HepG2 (cell line): ENCODE measurements around the gene TTC31. TPM values are rescaled to one million over a fixed set of nuclear protein-coding genes. Genes with fewer than 3 reads are reported as not detected.

Experiments
- ARNT2 ChIP-seq: sonication (generic); formaldehyde crosslinking; IDR thresholded peaks from 2 replicates; pipeline ENCODE4 v1.8.0; 2022; ENCODE audit warnings: mild to moderate bottlenecking, low read depth, missing genetic modification reagents, moderate library complexity
- CEBPG ChIP-seq: IDR thresholded peaks from 2 replicates; pipeline ENCODE4 v1.6.1; 2016
- DDIT3 ChIP-seq: sonication (generic); formaldehyde crosslinking; IDR thresholded peaks from 2 replicates; pipeline ENCODE4 v1.4.0; 2020; ENCODE audit warnings: mild to moderate bottlenecking, missing genetic modification reagents
- EHMT2 ChIP-seq: fragments of 200-600 bp; sonication (generic); IDR thresholded peaks from 2 replicates; pipeline ENCODE4 v1.7.0; 2017; ENCODE audit warnings: antibody characterized with exemption, low read depth, low read length, borderline replicate concordance
- ERF ChIP-seq: IDR thresholded peaks from 2 replicates; pipeline ENCODE4 v1.6.1; 2018; ENCODE audit warnings: missing biosample characterization, missing genetic modification reagents
- GATAD1 ChIP-seq: IDR thresholded peaks from 2 replicates; pipeline ENCODE4 v1.6.1; 2016; ENCODE audit warnings: missing genetic modification reagents, missing compliant biosample characterization
- HCFC1 ChIP-seq: fragments of 150-350 bp; IDR thresholded peaks from 2 replicates; pipeline ENCODE4 v1.6.1; 2014; ENCODE audit warnings: low read depth, low read length
- PHF21A ChIP-seq: sonication (generic); formaldehyde crosslinking; IDR thresholded peaks from 2 replicates; pipeline ENCODE4 v1.5.0; 2020; ENCODE audit warnings: mild to moderate bottlenecking, missing genetic modification reagents
- SETDB1 ChIP-seq: sonication (generic); formaldehyde crosslinking; IDR thresholded peaks from 2 replicates; pipeline ENCODE4 v1.5.1; 2020; ENCODE audit warnings: missing genetic modification reagents, mild to moderate bottlenecking, borderline replicate concordance
- SNAPC4 ChIP-seq: sonication (generic); formaldehyde crosslinking; IDR thresholded peaks from 2 replicates; pipeline ENCODE4 v1.4.0; 2020; ENCODE audit warnings: mild to moderate bottlenecking, missing genetic modification reagents
- SRSF4 ChIP-seq: fragments of 200-400 bp; formaldehyde crosslinking; IDR thresholded peaks from one replicate; pipeline ENCODE4 v1.6.1; 2018; ENCODE audit warnings: mild to moderate bottlenecking, low read depth, low read length, moderate library complexity; ENCODE audit not compliant: poor library complexity, severe bottlenecking
- SRY ChIP-seq: sonication (generic); formaldehyde crosslinking; IDR thresholded peaks from 2 replicates; pipeline ENCODE4 v1.8.0; 2022; ENCODE audit warnings: mild to moderate bottlenecking, missing genetic modification reagents
- TFE3 ChIP-seq: IDR thresholded peaks from 2 replicates; pipeline ENCODE4 v1.6.1; 2016
- ZBTB7B ChIP-seq: sonication (generic); formaldehyde crosslinking; IDR thresholded peaks from 2 replicates; pipeline ENCODE4 v1.4.0; 2020; ENCODE audit warnings: missing genetic modification reagents
- ZFY ChIP-seq: sonication (generic); formaldehyde crosslinking; IDR thresholded peaks from 2 replicates; pipeline ENCODE4 v1.4.0; 2020; ENCODE audit warnings: missing genetic modification reagents
- ZNF20 ChIP-seq: sonication (generic); formaldehyde crosslinking; IDR thresholded peaks from 2 replicates; pipeline ENCODE4 v1.4.0; 2020; ENCODE audit warnings: mild to moderate bottlenecking, moderate library complexity, missing genetic modification reagents
- ZNF788 ChIP-seq: sonication (generic); formaldehyde crosslinking; IDR thresholded peaks from 2 replicates; pipeline ENCODE4 v1.5.0; 2020; ENCODE audit warnings: mild to moderate bottlenecking, missing genetic modification reagents, borderline replicate concordance
- ZSCAN12 ChIP-seq: sonication (generic); formaldehyde crosslinking; IDR thresholded peaks from 2 replicates; pipeline ENCODE4 v1.9.0; 2021; ENCODE audit warnings: mild to moderate bottlenecking, missing genetic modification reagents
- polyA plus RNA-seq, 8 experiments: library from polyadenylated mRNA; depleted of rRNA in 3 of 8; stranded (reverse) in 7 of 8; unstranded in 1 of 8; fragments of >200 nt; fragmentation: Illumina TruSeq in 4 of 8; extraction: Trizol in 4 of 8; gene quantifications; 2 replicates each; pipeline versions ENCODE4 v1.2.1 to v1.2.3, GENCODE V29; 2011 to 2016; ENCODE audit warnings: low read depth in 4 of 8, missing spikeins in 1 of 8, mixed read lengths in 1 of 8; ENCODE audit not compliant: insufficient read depth in 1 of 8
- total RNA-seq, 5 experiments: library from RNA; depleted of rRNA; stranded (reverse); fragments of >200 nt; fragmentation: Illumina TruSeq; extraction: Trizol; gene quantifications; 2 replicates each; pipeline ENCODE4 v1.2.3, GENCODE V29; 2016; ENCODE audit warnings: low read depth in 1 of 5
- TF ChIP-seq, protein P1 (sequence below): sonication (generic); formaldehyde crosslinking; IDR thresholded peaks from 2 replicates; pipeline ENCODE4 v1.8.1; 2022; ENCODE audit warnings: low read depth, mild to moderate bottlenecking, missing genetic modification reagents
- TF ChIP-seq, protein P2 (sequence below): sonication (generic); formaldehyde crosslinking; IDR thresholded peaks from 2 replicates; pipeline ENCODE4 v1.8.1; 2022; ENCODE audit warnings: mild to moderate bottlenecking, missing genetic modification reagents

The TTC31 gene
- total and polyA plus RNA-seq, 2 of the 13 experiments (the other 11 are each of a cell fraction or from before 2014, with no cell fraction given) = 28.3 to 39.5 TPM

DNA sequence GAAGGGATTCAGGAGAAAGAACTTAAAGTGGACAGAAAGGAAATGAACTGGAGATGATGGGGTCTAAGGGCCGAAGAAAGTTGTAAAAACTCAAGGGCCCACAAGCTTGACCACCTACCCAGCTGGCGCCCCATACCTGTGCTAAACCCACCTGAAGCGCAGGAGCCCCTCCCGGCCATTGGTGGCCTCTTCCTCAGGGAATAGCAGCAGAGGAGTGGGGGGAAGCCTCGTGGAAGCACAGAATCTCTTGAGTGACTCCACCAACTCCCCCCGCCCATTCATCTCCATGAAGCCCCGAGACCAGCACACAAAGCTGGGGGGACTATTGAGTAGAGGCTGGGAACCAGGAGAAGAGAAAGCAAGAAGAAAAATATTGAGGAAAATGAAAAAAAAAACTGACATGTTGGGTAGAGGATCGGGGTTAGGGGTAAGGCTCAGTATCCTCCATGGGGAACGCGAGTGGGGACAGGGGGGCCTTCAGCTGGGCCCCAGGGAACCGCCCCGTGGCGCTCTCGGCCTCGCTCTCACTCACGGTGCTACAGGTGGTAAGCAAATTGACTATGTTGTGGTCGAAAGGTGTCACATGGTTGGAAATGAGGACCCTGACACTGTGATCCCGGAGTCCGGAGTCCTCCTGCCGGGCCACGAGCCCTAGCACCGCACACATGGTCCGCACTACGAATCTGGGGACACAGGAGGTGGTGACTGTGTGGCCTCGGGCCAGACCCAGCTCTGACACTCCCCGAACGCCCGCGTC, 45.9 kb downstream of the TTC31 start (continued):
- TF ChIP-seq SRSF4 (peak; percentile 37), EHMT2 (no peak), ARNT2 (no peak), CEBPG (CRISPR knock-in tag) (no peak), ZNF788 (CRISPR knock-in tag) (no peak), SRY (CRISPR knock-in tag) (no peak), ERF (no peak), ZSCAN12 (CRISPR knock-in tag) (no peak), TFE3 (CRISPR knock-in tag) (no peak), ZFY (no peak), SETDB1 (no peak), HCFC1 (no peak), ZNF20 (no peak), DDIT3 (CRISPR knock-in tag) (no peak), PHF21A (CRISPR knock-in tag) (no peak), SNAPC4 (CRISPR knock-in tag) (no peak), ZBTB7B (no peak), GATAD1 (no peak)
- TF ChIP-seq, protein P1, sequence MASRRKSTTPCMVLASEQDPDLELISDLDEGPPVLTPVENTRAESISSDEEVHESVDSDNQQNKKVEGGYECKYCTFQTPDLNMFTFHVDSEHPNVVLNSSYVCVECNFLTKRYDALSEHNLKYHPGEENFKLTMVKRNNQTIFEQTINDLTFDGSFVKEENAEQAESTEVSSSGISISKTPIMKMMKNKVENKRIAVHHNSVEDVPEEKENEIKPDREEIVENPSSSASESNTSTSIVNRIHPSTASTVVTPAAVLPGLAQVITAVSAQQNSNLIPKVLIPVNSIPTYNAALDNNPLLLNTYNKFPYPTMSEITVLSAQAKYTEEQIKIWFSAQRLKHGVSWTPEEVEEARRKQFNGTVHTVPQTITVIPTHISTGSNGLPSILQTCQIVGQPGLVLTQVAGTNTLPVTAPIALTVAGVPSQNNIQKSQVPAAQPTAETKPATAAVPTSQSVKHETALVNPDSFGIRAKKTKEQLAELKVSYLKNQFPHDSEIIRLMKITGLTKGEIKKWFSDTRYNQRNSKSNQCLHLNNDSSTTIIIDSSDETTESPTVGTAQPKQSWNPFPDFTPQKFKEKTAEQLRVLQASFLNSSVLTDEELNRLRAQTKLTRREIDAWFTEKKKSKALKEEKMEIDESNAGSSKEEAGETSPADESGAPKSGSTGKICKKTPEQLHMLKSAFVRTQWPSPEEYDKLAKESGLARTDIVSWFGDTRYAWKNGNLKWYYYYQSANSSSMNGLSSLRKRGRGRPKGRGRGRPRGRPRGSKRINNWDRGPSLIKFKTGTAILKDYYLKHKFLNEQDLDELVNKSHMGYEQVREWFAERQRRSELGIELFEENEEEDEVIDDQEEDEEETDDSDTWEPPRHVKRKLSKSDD (CRISPR knock-in tag) = no peak
- TF ChIP-seq, protein P2, sequence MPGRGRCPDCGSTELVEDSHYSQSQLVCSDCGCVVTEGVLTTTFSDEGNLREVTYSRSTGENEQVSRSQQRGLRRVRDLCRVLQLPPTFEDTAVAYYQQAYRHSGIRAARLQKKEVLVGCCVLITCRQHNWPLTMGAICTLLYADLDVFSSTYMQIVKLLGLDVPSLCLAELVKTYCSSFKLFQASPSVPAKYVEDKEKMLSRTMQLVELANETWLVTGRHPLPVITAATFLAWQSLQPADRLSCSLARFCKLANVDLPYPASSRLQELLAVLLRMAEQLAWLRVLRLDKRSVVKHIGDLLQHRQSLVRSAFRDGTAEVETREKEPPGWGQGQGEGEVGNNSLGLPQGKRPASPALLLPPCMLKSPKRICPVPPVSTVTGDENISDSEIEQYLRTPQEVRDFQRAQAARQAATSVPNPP = peak; percentile 78; the same call in 1 of the 2 replicates
